H9 (cell line): ENCODE measurements around the gene GDAP1L1. TPM values are rescaled to one million over a fixed set of nuclear protein-coding genes. Genes with fewer than 3 reads are reported as not detected.

Experiments
- DNase-seq: peaks from one replicate; pipeline ENCODE4 v3.0.0-alpha.2; 2017
- H2AFZ ChIP-seq: one replicate; pipeline ENCODE4 v1.6.1; 2013; ENCODE audit warnings: mild to moderate bottlenecking, low read length, control low read depth, moderate library complexity
- H2AK5ac ChIP-seq: 2 replicates; pipeline ENCODE4 v1.6.1; 2013; ENCODE audit warnings: low read length, control low read depth, mixed read lengths; ENCODE audit not compliant: insufficient read length
- H2BK120ac ChIP-seq: one replicate; pipeline ENCODE4 v1.6.1; 2013; ENCODE audit warnings: low read depth, mild to moderate bottlenecking, low read length, control low read depth, inconsistent platforms; ENCODE audit not compliant: poor library complexity, severe bottlenecking
- H2BK12ac ChIP-seq: 2 replicates; pipeline ENCODE4 v1.6.1; 2013; ENCODE audit warnings: low read length, control low read depth, mixed read lengths, low read depth; ENCODE audit not compliant: insufficient read length
- H2BK15ac ChIP-seq: 2 replicates; pipeline ENCODE4 v1.6.1; 2013; ENCODE audit warnings: low read depth, low read length, control low read depth
- H2BK20ac ChIP-seq: one replicate; pipeline ENCODE4 v1.6.1; 2013; ENCODE audit warnings: low read depth, mild to moderate bottlenecking, low read length, control low read depth, inconsistent platforms; ENCODE audit not compliant: poor library complexity, severe bottlenecking
- H2BK5ac ChIP-seq: 2 replicates; pipeline ENCODE4 v1.6.1; 2013; ENCODE audit warnings: low read length, control low read depth, mixed read lengths; ENCODE audit not compliant: insufficient read length
- H3K14ac ChIP-seq: 2 replicates; pipeline ENCODE4 v1.6.1; 2013; ENCODE audit warnings: low read length, control low read depth; ENCODE audit not compliant: insufficient read depth
- H3K18ac ChIP-seq: 2 replicates; pipeline ENCODE4 v1.6.1; 2013; ENCODE audit warnings: low read depth, mild to moderate bottlenecking, mixed read lengths, low read length, control low read depth; ENCODE audit not compliant: insufficient read length
- H3K23ac ChIP-seq: 2 replicates; pipeline ENCODE4 v1.6.1; 2013; ENCODE audit warnings: low read length, control low read depth, mixed read lengths, low read depth; ENCODE audit not compliant: insufficient read length
- H3K23me2 ChIP-seq: 2 replicates; pipeline ENCODE4 v1.6.1; 2013; ENCODE audit warnings: low read depth, mild to moderate bottlenecking, mixed read lengths, low read length, control low read depth; ENCODE audit not compliant: insufficient read length, poor library complexity, severe bottlenecking
- H3K27ac ChIP-seq: 2 replicates; pipeline ENCODE4 v1.5.1; 2013; ENCODE audit warnings: low read length, control low read depth, mixed read lengths, low read depth; ENCODE audit not compliant: insufficient read length
- H3K27me3 ChIP-seq: 2 replicates; pipeline ENCODE4 v1.6.1; 2013; ENCODE audit warnings: low read length, control low read depth, inconsistent platforms; ENCODE audit not compliant: insufficient read depth
- H3K4ac ChIP-seq: 2 replicates; pipeline ENCODE4 v1.6.1; 2013; ENCODE audit warnings: low read depth, mild to moderate bottlenecking, control low read depth, inconsistent platforms, low read length, moderate library complexity
- H3K4me1 ChIP-seq: 2 replicates; pipeline ENCODE4 v1.6.1; 2013; ENCODE audit warnings: low read length, control low read depth, inconsistent platforms; ENCODE audit not compliant: insufficient read depth
- H3K4me2 ChIP-seq: 2 replicates; pipeline ENCODE4 v1.6.1; 2013; ENCODE audit warnings: low read length, control low read depth, mixed read lengths; ENCODE audit not compliant: insufficient read length, insufficient read depth
- H3K56ac ChIP-seq: 2 replicates; pipeline ENCODE4 v1.6.1; 2013; ENCODE audit warnings: low read depth, mild to moderate bottlenecking, mixed read lengths, low read length, control low read depth; ENCODE audit not compliant: insufficient read length
- H3K79me1 ChIP-seq: 2 replicates; pipeline ENCODE4 v1.6.1; 2013; ENCODE audit warnings: low read depth, mild to moderate bottlenecking, moderate library complexity, low read length, control low read depth, inconsistent platforms; ENCODE audit not compliant: insufficient read depth, poor library complexity, severe bottlenecking
- H3K79me2 ChIP-seq: 2 replicates; pipeline ENCODE4 v1.6.1; 2013; ENCODE audit warnings: low read length, control low read depth, inconsistent platforms; ENCODE audit not compliant: insufficient read depth
- H3K9ac ChIP-seq: 2 replicates; pipeline ENCODE4 v1.6.1; 2013; ENCODE audit warnings: low read length, control low read depth, mixed read lengths; ENCODE audit not compliant: insufficient read length; ENCODE audit errors: extremely low read depth
- H3K9me3 ChIP-seq: one replicate; pipeline ENCODE4 v1.6.1; 2013; ENCODE audit warnings: low read depth, low read length, inconsistent platforms; ENCODE audit not compliant: control insufficient read depth
- H3T11ph ChIP-seq: one replicate; pipeline ENCODE4 v1.6.1; 2013; ENCODE audit warnings: mild to moderate bottlenecking, low read length, control low read depth, inconsistent platforms
- H4K20me1 ChIP-seq: one replicate; pipeline ENCODE4 v1.6.1; 2013; ENCODE audit not compliant: control insufficient read depth, insufficient read length, insufficient read depth
- H4K5ac ChIP-seq: 2 replicates; pipeline ENCODE4 v1.6.1; 2013; ENCODE audit warnings: low read depth, mild to moderate bottlenecking, mixed read lengths, low read length, control low read depth; ENCODE audit not compliant: insufficient read length
- H4K8ac ChIP-seq: replicated peaks from 2 replicates; pipeline ENCODE4 v1.6.1; 2013; ENCODE audit warnings: low read length, control low read depth, mixed read lengths, low read depth; ENCODE audit not compliant: insufficient read length
- H4K91ac ChIP-seq: 2 replicates; pipeline ENCODE4 v1.6.1; 2013; ENCODE audit warnings: low read depth, mild to moderate bottlenecking, moderate library complexity, mixed read lengths, low read length, control low read depth; ENCODE audit not compliant: insufficient read length
- H3K27ac Mint-ChIP-seq, 3 experiments: 2 replicates in 2 of 3; 3 replicates in 1 of 3; pipeline ENCODE4 v1.8.0; 2020 to 2021; ENCODE audit warnings: mixed read lengths in 3 of 3, mild to moderate bottlenecking in 1 of 3, moderate library complexity in 1 of 3
- H3K27me3 Mint-ChIP-seq: 2 replicates; pipeline ENCODE4 v1.8.0; 2021; ENCODE audit warnings: low read depth, mild to moderate bottlenecking, moderate library complexity, mixed read lengths
- H3K36me3 Mint-ChIP-seq, 3 experiments: 2 replicates in 2 of 3; 3 replicates in 1 of 3; pipeline ENCODE4 v1.8.0; 2020 to 2021; ENCODE audit warnings: low read depth in 3 of 3, mixed read lengths in 3 of 3; ENCODE audit not compliant: insufficient read depth in 1 of 3
- H3K4me1 Mint-ChIP-seq, 2 experiments: 2 replicates each; pipeline ENCODE4 v1.8.0; 2020; ENCODE audit warnings: mixed read lengths in 2 of 2
- H3K4me3 Mint-ChIP-seq, 2 experiments: 2 replicates in 1 of 2; 3 replicates in 1 of 2; pipeline ENCODE4 v1.8.0; 2020 to 2021; ENCODE audit warnings: mild to moderate bottlenecking in 2 of 2, mixed read lengths in 2 of 2, moderate library complexity in 1 of 2
- H3K9me3 Mint-ChIP-seq, 2 experiments: 2 replicates in 1 of 2; 3 replicates in 1 of 2; pipeline ENCODE4 v1.8.0; 2020; ENCODE audit warnings: mild to moderate bottlenecking in 2 of 2, mixed read lengths in 2 of 2, moderate library complexity in 1 of 2
- WGBS: extraction: QIAGEN DNeasy Blood & Tissue Kit; methylation state at CpG from one replicate; pipeline ENCODE4 v1.1.7; 2013; ENCODE audit warnings: missing lambda C conversion rate, low lambda C conversion rate, mixed read lengths; ENCODE audit not compliant: insufficient read length; ENCODE audit errors: extremely low coverage; 5-methylcytosine and 5-hydroxymethylcytosine counted together
- total RNA-seq: library from RNA; stranded (reverse); gene quantifications from 2 replicates; pipeline ENCODE4 v1.2.1, GENCODE V29; 2021
- TF ChIP-seq, protein P1 (sequence below): fragments of 200-600 bp; sonication (generic); conservative IDR thresholded peaks from 3 replicates; pipeline ENCODE4 v1.8.0; 2021; ENCODE audit warnings: antibody characterized with exemption, mild to moderate bottlenecking

The GDAP1L1 gene
- total RNA-seq, 1 experiment from 2014 or later: 5.9 TPM

DNA sequence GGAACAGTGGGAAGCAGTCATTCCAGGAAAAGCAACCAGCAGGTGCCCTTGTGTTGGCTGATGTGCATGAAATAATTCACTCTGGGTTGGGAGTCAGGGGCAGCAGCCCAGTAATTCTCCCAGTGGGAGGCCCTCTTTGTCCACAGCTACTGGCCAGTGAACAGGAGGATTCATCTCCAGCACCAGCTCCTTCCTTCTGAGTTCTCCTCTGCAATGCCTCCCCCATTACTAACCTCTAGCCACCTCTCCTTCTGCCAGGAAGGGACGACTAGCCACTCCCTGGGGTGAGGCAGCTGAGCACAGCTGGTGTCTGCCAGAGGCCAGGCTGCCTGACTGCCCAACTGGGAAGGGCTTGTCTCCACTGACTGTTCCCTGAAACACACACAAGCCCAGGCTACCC is 77.2 kb downstream of the GDAP1L1 start:
- Histone ChIP-seq H2AK5ac (no peak overlapping the region), H3K4me2 (no peak overlapping the region), H2BK5ac (no peak overlapping the region), H3K9me3 (no peaks in the 10 kb centered on the region), H3K4ac (no peak overlapping the region), H3K23me2 (no peaks in the 10 kb centered on the region), H2BK20ac (no peak overlapping the region), H3K27me3 (no peaks in the 10 kb centered on the region), H4K20me1 (no peaks in the 10 kb centered on the region), H3K4me1 (no peaks in the 10 kb centered on the region; the same call in 1 of the 2 replicates), H3K18ac (no peak overlapping the region), H3T11ph (no peak overlapping the region), H4K91ac (no peak overlapping the region), H3K23ac (no peak overlapping the region), H3K14ac (no peak overlapping the region), H2BK15ac (no peak overlapping the region), H3K79me2 (no peaks in the 10 kb centered on the region), H4K5ac (no peak overlapping the region), H3K56ac (no peak overlapping the region), H3K79me1 (no peaks in the 10 kb centered on the region), H4K8ac (no peak overlapping the region), H2BK12ac (no peak overlapping the region), H2AFZ (no peak overlapping the region), H3K9ac (no peak overlapping the region), H2BK120ac (no peak overlapping the region), H3K27ac (no peak overlapping the region)
- Mint-ChIP-seq H3K27ac (peak overlapping the region; percentile 40 to 66 (median 64); a peak in 5 of 7 replicates), H3K4me1 (peaks cover 11 to 12% of the 10 kb centered on the region in 2 experiments), H3K27me3 (peaks cover 2% of the 10 kb centered on the region), H3K36me3 (peaks cover 0 to 2% (median 0%) of the 10 kb centered on the region in 3 experiments; a peak in 1 of 7 replicates), H3K4me3 (no peak overlapping the region), H3K9me3 (peaks cover 2 to 3% of the 10 kb centered on the region in 2 experiments; a peak in 4 of 5 replicates)
- TF ChIP-seq, protein P1, sequence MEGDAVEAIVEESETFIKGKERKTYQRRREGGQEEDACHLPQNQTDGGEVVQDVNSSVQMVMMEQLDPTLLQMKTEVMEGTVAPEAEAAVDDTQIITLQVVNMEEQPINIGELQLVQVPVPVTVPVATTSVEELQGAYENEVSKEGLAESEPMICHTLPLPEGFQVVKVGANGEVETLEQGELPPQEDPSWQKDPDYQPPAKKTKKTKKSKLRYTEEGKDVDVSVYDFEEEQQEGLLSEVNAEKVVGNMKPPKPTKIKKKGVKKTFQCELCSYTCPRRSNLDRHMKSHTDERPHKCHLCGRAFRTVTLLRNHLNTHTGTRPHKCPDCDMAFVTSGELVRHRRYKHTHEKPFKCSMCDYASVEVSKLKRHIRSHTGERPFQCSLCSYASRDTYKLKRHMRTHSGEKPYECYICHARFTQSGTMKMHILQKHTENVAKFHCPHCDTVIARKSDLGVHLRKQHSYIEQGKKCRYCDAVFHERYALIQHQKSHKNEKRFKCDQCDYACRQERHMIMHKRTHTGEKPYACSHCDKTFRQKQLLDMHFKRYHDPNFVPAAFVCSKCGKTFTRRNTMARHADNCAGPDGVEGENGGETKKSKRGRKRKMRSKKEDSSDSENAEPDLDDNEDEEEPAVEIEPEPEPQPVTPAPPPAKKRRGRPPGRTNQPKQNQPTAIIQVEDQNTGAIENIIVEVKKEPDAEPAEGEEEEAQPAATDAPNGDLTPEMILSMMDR: no peak
- no CpG with 5 or more reads among the region's 1 CpG for WGBS
- no peak for DNase-seq
